K562 treated with DMSO at 1 percent for 24 hours (cell line): ENCODE results near the gene AQP12B. TPM values are rescaled to one million over a fixed set of nuclear protein-coding genes. Genes with fewer than 3 reads are reported as not detected.

Source experiments
- total RNA-seq: library from RNA; unstranded; fragments of 300-600 nt; gene quantifications from 2 replicates; pipeline ENCODE4 v1.2.3, GENCODE V29; 2022; ENCODE audit warnings: low read depth; ENCODE audit not compliant: insufficient read depth

AQP12B gene
- total RNA-seq: not detected in 2 replicates

GRCh38 chr2:240682431-240683224 lies at the start of gene AQP12B:
TSS of gene AQP12B (minus strand) at chr2:240682885. CDS start at chr2:240682837, 48 bp downstream.

DNA sequence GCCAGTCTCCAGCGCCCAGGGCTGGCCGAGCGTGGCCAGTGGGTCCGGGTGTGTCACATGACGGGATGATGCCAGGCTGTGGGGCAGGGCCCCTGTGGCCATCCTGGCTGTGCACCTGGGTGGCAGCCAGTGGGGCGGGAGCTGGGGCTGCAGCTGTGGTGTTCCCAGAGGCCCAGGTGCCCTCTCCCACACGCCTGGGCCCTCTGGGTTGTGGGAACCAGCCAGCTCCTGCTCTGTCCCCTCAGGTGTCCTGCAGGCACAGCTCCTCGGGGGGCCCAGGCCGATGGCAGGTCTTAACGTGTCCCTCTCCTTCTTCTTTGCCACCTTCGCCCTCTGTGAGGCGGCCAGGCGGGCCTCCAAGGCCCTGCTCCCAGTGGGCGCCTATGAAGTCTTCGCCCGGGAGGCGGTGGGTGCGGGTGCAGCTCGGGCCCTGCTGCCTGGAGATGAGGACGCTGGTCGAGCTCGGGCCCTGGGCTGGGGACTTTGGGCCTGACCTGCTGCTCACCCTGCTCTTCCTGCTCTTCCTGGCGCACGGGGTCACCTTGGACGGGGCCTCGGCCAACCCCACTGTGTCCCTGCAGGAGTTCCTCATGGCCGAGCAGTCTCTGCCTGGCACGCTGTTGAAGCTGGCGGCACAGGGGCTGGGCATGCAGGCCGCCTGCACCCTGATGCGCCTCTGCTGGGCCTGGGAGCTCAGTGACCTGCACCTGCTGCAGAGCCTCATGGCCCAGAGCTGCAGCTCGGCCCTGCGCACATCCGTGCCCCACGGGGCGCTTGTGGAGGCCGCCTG lies 9.1 kb upstream of the AQP12B start, which contains the start of gene AQP12A:
Gene AQP12A, plus strand, starts transcription at position 236 of the 790 bp plus-strand sequence. Its CDS starts 48 bp downstream, at position 284.

Other genes with a start within 250 kb of the AQP12B start
- 1.2 and 1.3 TPM in 2 replicates for gene GPC1, start 247.2 kb downstream of the AQP12B start, total RNA-seq
- 8.7 and 9.5 TPM in 2 replicates for gene ANKMY1, start 124.9 kb downstream of the AQP12B start, total RNA-seq
- 5.1 and 6.0 TPM in 2 replicates for gene DUSP28, start 122.5 kb downstream of the AQP12B start, total RNA-seq
- gene RNPEPL1, start 114.4 kb downstream of the AQP12B start, total RNA-seq: 45.1 and 52.6 TPM in 2 replicates
- 18.2 and 18.6 TPM in 2 replicates for gene CAPN10, start 96.2 kb downstream of the AQP12B start, total RNA-seq
- gene GPR35, start 57.4 kb downstream of the AQP12B start, total RNA-seq: 2.3 and 4.0 TPM in 2 replicates
- not detected in 2 replicates for gene AQP12A, start 9.0 kb upstream of the AQP12B start, total RNA-seq
- 0.17 TPM in 1 of 2 replicates, not detected in the other for gene KIF1A, start 137.3 kb upstream of the AQP12B start, total RNA-seq
- gene AGXT, start 185.9 kb upstream of the AQP12B start, total RNA-seq: not detected in 2 replicates
- gene MAB21L4, start 213.3 kb upstream of the AQP12B start, total RNA-seq: not detected in 2 replicates
- gene CROCC2, start 223.5 kb upstream of the AQP12B start, total RNA-seq: not detected in 2 replicates